H1 (cell line): ENCODE results near the gene STARD8.
A peak's percentile ranks its signal among the peaks of the same experiment; 100 is the strongest.

Experiments used
- CBX8 ChIP-seq: fragments of 300-800, 300-1000 bp; sonication (generic); IDR thresholded peaks from 2 replicates; pipeline ENCODE4 v1.7.1; 2016; ENCODE audit warnings: low read depth, low read length, borderline replicate concordance
- EZH2 ChIP-seq: fragments of 200-600 bp; sonication (generic); IDR thresholded peaks from 2 replicates; pipeline ENCODE4 v1.7.1; 2012; ENCODE audit warnings: low read depth, mild to moderate bottlenecking, moderate library complexity, low read length, inconsistent platforms; ENCODE audit not compliant: severe bottlenecking
- KDM1A ChIP-seq: fragments of 200-600, 300-600 bp; sonication (generic); IDR thresholded peaks from 2 replicates; pipeline ENCODE4 v1.7.1; 2016; ENCODE audit warnings: mild to moderate bottlenecking, low read length, borderline replicate concordance
- PHF8 ChIP-seq: fragments of 200-600 bp; sonication (generic); conservative IDR thresholded peaks from 2 replicates; pipeline ENCODE4 v1.7.1; 2012; ENCODE audit warnings: low read depth, mild to moderate bottlenecking, inconsistent platforms, low read length, moderate library complexity
- SIN3A ChIP-seq, 2 experiments: IDR thresholded peaks in 1 of 2; conservative IDR thresholded peaks in 1 of 2; 2 replicates each; pipeline ENCODE4 v1.6.1; 2011 to 2012; ENCODE audit warnings: low read length in 2 of 2, improper control_type of control experiment in 1 of 2, low read depth in 1 of 2, mild to moderate bottlenecking in 1 of 2
- SIRT6 ChIP-seq: IDR thresholded peaks from one replicate; pipeline ENCODE4 v1.7.1; 2012; ENCODE audit warnings: low read length, inconsistent platforms
- TAF1 ChIP-seq: IDR thresholded peaks from 2 replicates; pipeline ENCODE4 v1.6.1; 2011; ENCODE audit warnings: mild to moderate bottlenecking, low read depth, low read length
- TF ChIP-seq, protein P1 (sequence below), 3 experiments: IDR thresholded peaks; 1 replicate in 2 of 3; 2 replicates in 1 of 3; pipeline versions ENCODE4 v1.5.1 to v1.6.1; 2011; ENCODE audit warnings: low read length in 3 of 3, mild to moderate bottlenecking in 3 of 3, inconsistent platforms in 2 of 3, low read depth in 1 of 3, moderate library complexity in 1 of 3; ENCODE audit not compliant: insufficient read depth in 1 of 3; ENCODE audit errors: control extremely low read depth in 1 of 3

DNA sequence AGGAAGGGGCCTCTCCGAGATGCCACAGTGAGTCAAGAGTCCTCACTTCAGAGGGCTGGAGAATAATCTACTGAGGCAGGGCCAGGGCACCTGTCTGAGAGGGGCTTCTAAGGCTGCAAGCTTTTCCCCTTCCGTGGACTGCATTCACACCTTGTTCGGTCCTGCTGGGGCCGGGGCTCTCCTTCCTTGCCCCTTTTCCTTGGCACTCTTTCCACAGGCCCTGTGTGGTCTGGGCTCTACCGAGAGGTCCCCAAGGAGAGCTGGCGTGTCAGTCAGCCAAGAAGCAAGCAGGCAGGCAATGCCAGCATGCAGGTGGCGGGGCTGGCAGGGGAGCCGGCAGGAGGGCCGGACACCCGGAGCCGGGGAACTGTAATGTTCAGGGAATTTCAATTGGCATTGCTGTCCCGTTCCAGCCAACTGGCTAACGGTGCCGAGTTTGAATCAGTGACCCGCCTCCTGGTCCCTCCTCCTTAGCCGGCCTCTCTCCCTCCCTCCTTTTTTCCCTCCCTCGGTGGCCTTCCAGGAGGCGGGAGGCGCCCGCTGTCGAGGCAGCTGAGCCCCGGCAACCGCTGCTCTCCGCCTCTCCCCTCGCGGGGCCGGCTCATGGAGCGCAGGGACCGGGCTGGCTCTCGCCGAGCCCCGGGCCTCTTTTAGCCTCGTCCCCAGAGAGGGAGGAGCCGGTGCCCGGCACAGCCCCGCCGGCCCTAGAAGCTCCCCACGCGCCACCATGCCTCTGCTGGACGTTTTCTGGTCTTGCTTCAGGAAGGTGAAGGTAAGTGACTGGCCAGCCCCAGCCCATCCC, at the start of gene STARD8:
- TF ChIP-seq EZH2 = no peak
- TF ChIP-seq KDM1A = no peak
- TF ChIP-seq, protein P1, sequence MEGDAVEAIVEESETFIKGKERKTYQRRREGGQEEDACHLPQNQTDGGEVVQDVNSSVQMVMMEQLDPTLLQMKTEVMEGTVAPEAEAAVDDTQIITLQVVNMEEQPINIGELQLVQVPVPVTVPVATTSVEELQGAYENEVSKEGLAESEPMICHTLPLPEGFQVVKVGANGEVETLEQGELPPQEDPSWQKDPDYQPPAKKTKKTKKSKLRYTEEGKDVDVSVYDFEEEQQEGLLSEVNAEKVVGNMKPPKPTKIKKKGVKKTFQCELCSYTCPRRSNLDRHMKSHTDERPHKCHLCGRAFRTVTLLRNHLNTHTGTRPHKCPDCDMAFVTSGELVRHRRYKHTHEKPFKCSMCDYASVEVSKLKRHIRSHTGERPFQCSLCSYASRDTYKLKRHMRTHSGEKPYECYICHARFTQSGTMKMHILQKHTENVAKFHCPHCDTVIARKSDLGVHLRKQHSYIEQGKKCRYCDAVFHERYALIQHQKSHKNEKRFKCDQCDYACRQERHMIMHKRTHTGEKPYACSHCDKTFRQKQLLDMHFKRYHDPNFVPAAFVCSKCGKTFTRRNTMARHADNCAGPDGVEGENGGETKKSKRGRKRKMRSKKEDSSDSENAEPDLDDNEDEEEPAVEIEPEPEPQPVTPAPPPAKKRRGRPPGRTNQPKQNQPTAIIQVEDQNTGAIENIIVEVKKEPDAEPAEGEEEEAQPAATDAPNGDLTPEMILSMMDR (IDR thresholded peaks at IDR 0.05; ENCODE audit: control extremely low read depth in 1 of 3, insufficient read depth in 1 of 3, low read depth in 1 of 3, low read length in 3 of 3) = peak in 2 of 3 experiments; percentile 2 to 11; a peak in 2 of 4 replicates
- no peak for TF ChIP-seq PHF8
- no peak for TF ChIP-seq TAF1
- no peak for TF ChIP-seq CBX8
- no peak for TF ChIP-seq SIRT6
- TF ChIP-seq SIN3A (conservative IDR thresholded peaks at IDR 0.05 in 1 of 2, IDR thresholded peaks at IDR 0.05 in 1 of 2; ENCODE audit: low read depth in 1 of 2, low read length in 2 of 2) = no peak
